H9 (cell line): ENCODE data around the gene VAMP8. TPM values are rescaled to one million over a fixed set of nuclear protein-coding genes. Genes with fewer than 3 reads are reported as not detected.

Experiments
- DNase-seq: peaks from one replicate; pipeline ENCODE4 v3.0.0-alpha.2; 2017
- H2AFZ ChIP-seq: one replicate; pipeline ENCODE4 v1.6.1; 2013; ENCODE audit warnings: mild to moderate bottlenecking, low read length, control low read depth, moderate library complexity
- H2AK5ac ChIP-seq: 2 replicates; pipeline ENCODE4 v1.6.1; 2013; ENCODE audit warnings: low read length, control low read depth, mixed read lengths; ENCODE audit not compliant: insufficient read length
- H2BK120ac ChIP-seq: one replicate; pipeline ENCODE4 v1.6.1; 2013; ENCODE audit warnings: low read depth, mild to moderate bottlenecking, low read length, control low read depth, inconsistent platforms; ENCODE audit not compliant: poor library complexity, severe bottlenecking
- H2BK12ac ChIP-seq: 2 replicates; pipeline ENCODE4 v1.6.1; 2013; ENCODE audit warnings: low read length, control low read depth, mixed read lengths, low read depth; ENCODE audit not compliant: insufficient read length
- H2BK15ac ChIP-seq: 2 replicates; pipeline ENCODE4 v1.6.1; 2013; ENCODE audit warnings: low read depth, low read length, control low read depth
- H2BK20ac ChIP-seq: one replicate; pipeline ENCODE4 v1.6.1; 2013; ENCODE audit warnings: low read depth, mild to moderate bottlenecking, low read length, control low read depth, inconsistent platforms; ENCODE audit not compliant: poor library complexity, severe bottlenecking
- H2BK5ac ChIP-seq: 2 replicates; pipeline ENCODE4 v1.6.1; 2013; ENCODE audit warnings: low read length, control low read depth, mixed read lengths; ENCODE audit not compliant: insufficient read length
- H3K14ac ChIP-seq: 2 replicates; pipeline ENCODE4 v1.6.1; 2013; ENCODE audit warnings: low read length, control low read depth; ENCODE audit not compliant: insufficient read depth
- H3K18ac ChIP-seq: 2 replicates; pipeline ENCODE4 v1.6.1; 2013; ENCODE audit warnings: low read depth, mild to moderate bottlenecking, mixed read lengths, low read length, control low read depth; ENCODE audit not compliant: insufficient read length
- H3K23ac ChIP-seq: 2 replicates; pipeline ENCODE4 v1.6.1; 2013; ENCODE audit warnings: low read length, control low read depth, mixed read lengths, low read depth; ENCODE audit not compliant: insufficient read length
- H3K23me2 ChIP-seq: 2 replicates; pipeline ENCODE4 v1.6.1; 2013; ENCODE audit warnings: low read depth, mild to moderate bottlenecking, mixed read lengths, low read length, control low read depth; ENCODE audit not compliant: insufficient read length, poor library complexity, severe bottlenecking
- H3K27ac ChIP-seq: 2 replicates; pipeline ENCODE4 v1.5.1; 2013; ENCODE audit warnings: low read length, control low read depth, mixed read lengths, low read depth; ENCODE audit not compliant: insufficient read length
- H3K27me3 ChIP-seq: 2 replicates; pipeline ENCODE4 v1.6.1; 2013; ENCODE audit warnings: low read length, control low read depth, inconsistent platforms; ENCODE audit not compliant: insufficient read depth
- H3K4ac ChIP-seq: 2 replicates; pipeline ENCODE4 v1.6.1; 2013; ENCODE audit warnings: low read depth, mild to moderate bottlenecking, control low read depth, inconsistent platforms, low read length, moderate library complexity
- H3K4me1 ChIP-seq: 2 replicates; pipeline ENCODE4 v1.6.1; 2013; ENCODE audit warnings: low read length, control low read depth, inconsistent platforms; ENCODE audit not compliant: insufficient read depth
- H3K4me2 ChIP-seq: 2 replicates; pipeline ENCODE4 v1.6.1; 2013; ENCODE audit warnings: low read length, control low read depth, mixed read lengths; ENCODE audit not compliant: insufficient read length, insufficient read depth
- H3K56ac ChIP-seq: 2 replicates; pipeline ENCODE4 v1.6.1; 2013; ENCODE audit warnings: low read depth, mild to moderate bottlenecking, mixed read lengths, low read length, control low read depth; ENCODE audit not compliant: insufficient read length
- H3K79me1 ChIP-seq: 2 replicates; pipeline ENCODE4 v1.6.1; 2013; ENCODE audit warnings: low read depth, mild to moderate bottlenecking, moderate library complexity, low read length, control low read depth, inconsistent platforms; ENCODE audit not compliant: insufficient read depth, poor library complexity, severe bottlenecking
- H3K79me2 ChIP-seq: 2 replicates; pipeline ENCODE4 v1.6.1; 2013; ENCODE audit warnings: low read length, control low read depth, inconsistent platforms; ENCODE audit not compliant: insufficient read depth
- H3K9ac ChIP-seq: 2 replicates; pipeline ENCODE4 v1.6.1; 2013; ENCODE audit warnings: low read length, control low read depth, mixed read lengths; ENCODE audit not compliant: insufficient read length; ENCODE audit errors: extremely low read depth
- H3K9me3 ChIP-seq: one replicate; pipeline ENCODE4 v1.6.1; 2013; ENCODE audit warnings: low read depth, low read length, inconsistent platforms; ENCODE audit not compliant: control insufficient read depth
- H3T11ph ChIP-seq: one replicate; pipeline ENCODE4 v1.6.1; 2013; ENCODE audit warnings: mild to moderate bottlenecking, low read length, control low read depth, inconsistent platforms
- H4K20me1 ChIP-seq: one replicate; pipeline ENCODE4 v1.6.1; 2013; ENCODE audit not compliant: control insufficient read depth, insufficient read length, insufficient read depth
- H4K5ac ChIP-seq: 2 replicates; pipeline ENCODE4 v1.6.1; 2013; ENCODE audit warnings: low read depth, mild to moderate bottlenecking, mixed read lengths, low read length, control low read depth; ENCODE audit not compliant: insufficient read length
- H4K8ac ChIP-seq: replicated peaks from 2 replicates; pipeline ENCODE4 v1.6.1; 2013; ENCODE audit warnings: low read length, control low read depth, mixed read lengths, low read depth; ENCODE audit not compliant: insufficient read length
- H4K91ac ChIP-seq: 2 replicates; pipeline ENCODE4 v1.6.1; 2013; ENCODE audit warnings: low read depth, mild to moderate bottlenecking, moderate library complexity, mixed read lengths, low read length, control low read depth; ENCODE audit not compliant: insufficient read length
- H3K27ac Mint-ChIP-seq, 3 experiments: 2 replicates in 2 of 3; 3 replicates in 1 of 3; pipeline ENCODE4 v1.8.0; 2020 to 2021; ENCODE audit warnings: mixed read lengths in 3 of 3, mild to moderate bottlenecking in 1 of 3, moderate library complexity in 1 of 3
- H3K27me3 Mint-ChIP-seq: 2 replicates; pipeline ENCODE4 v1.8.0; 2021; ENCODE audit warnings: low read depth, mild to moderate bottlenecking, moderate library complexity, mixed read lengths
- H3K36me3 Mint-ChIP-seq, 3 experiments: 2 replicates in 2 of 3; 3 replicates in 1 of 3; pipeline ENCODE4 v1.8.0; 2020 to 2021; ENCODE audit warnings: low read depth in 3 of 3, mixed read lengths in 3 of 3; ENCODE audit not compliant: insufficient read depth in 1 of 3
- H3K4me1 Mint-ChIP-seq, 2 experiments: 2 replicates each; pipeline ENCODE4 v1.8.0; 2020; ENCODE audit warnings: mixed read lengths in 2 of 2
- H3K4me3 Mint-ChIP-seq, 2 experiments: 2 replicates in 1 of 2; 3 replicates in 1 of 2; pipeline ENCODE4 v1.8.0; 2020 to 2021; ENCODE audit warnings: mild to moderate bottlenecking in 2 of 2, mixed read lengths in 2 of 2, moderate library complexity in 1 of 2
- H3K9me3 Mint-ChIP-seq, 2 experiments: 2 replicates in 1 of 2; 3 replicates in 1 of 2; pipeline ENCODE4 v1.8.0; 2020; ENCODE audit warnings: mild to moderate bottlenecking in 2 of 2, mixed read lengths in 2 of 2, moderate library complexity in 1 of 2
- CTCF ChIP-seq: fragments of 200-600 bp; sonication (generic); conservative IDR thresholded peaks from 3 replicates; pipeline ENCODE4 v1.8.0; 2021; ENCODE audit warnings: antibody characterized with exemption, mild to moderate bottlenecking
- WGBS: extraction: QIAGEN DNeasy Blood & Tissue Kit; methylation state at CpG from one replicate; pipeline ENCODE4 v1.1.7; 2013; ENCODE audit warnings: missing lambda C conversion rate, low lambda C conversion rate, mixed read lengths; ENCODE audit not compliant: insufficient read length; ENCODE audit errors: extremely low coverage; 5-methylcytosine and 5-hydroxymethylcytosine counted together
- total RNA-seq: library from RNA; stranded (reverse); gene quantifications from 2 replicates; pipeline ENCODE4 v1.2.1, GENCODE V29; 2021

VAMP8 gene
- total RNA-seq, 1 experiment from 2014 or later = 33.4 TPM

GRCh38 chr2:85588236-85588635 is 10.8 kb downstream of the VAMP8 start:
- H2BK120ac ChIP-seq = no peak overlapping the region
- no peak overlapping the region for H2AK5ac ChIP-seq
- Mint-ChIP-seq H3K4me1 (peaks cover 0 to 2% of the 10 kb centered on the region in 2 experiments; a peak in 1 of 4 replicates), H3K9me3 (no peaks in the 10 kb centered on the region; a peak in 1 of 5 replicates), H3K36me3 (no peaks in the 10 kb centered on the region; a peak in 2 of 7 replicates), H3K4me3 (no peak overlapping the region), H3K27me3 (peaks cover 36% of the 10 kb centered on the region), H3K27ac (no peak overlapping the region)
- H3K9ac ChIP-seq = no peak overlapping the region
- H3K27ac ChIP-seq = no peak overlapping the region
- H4K20me1 ChIP-seq = no peaks in the 10 kb centered on the region
- no peak for TF ChIP-seq CTCF
- H4K8ac ChIP-seq = no peak overlapping the region
- no peaks in the 10 kb centered on the region for H3K79me1 ChIP-seq
- H3K23me2 ChIP-seq = peaks cover 7% of the 10 kb centered on the region
- no peak overlapping the region for H2AFZ ChIP-seq
- no peak overlapping the region for H2BK15ac ChIP-seq
- no peak overlapping the region for H3K56ac ChIP-seq
- H3K23ac ChIP-seq = no peak overlapping the region
- H3K4ac ChIP-seq = no peak overlapping the region
- no peaks in the 10 kb centered on the region for H3K79me2 ChIP-seq
- no peak overlapping the region for H3K18ac ChIP-seq
- no peak overlapping the region for H3T11ph ChIP-seq
- no peak overlapping the region for H2BK5ac ChIP-seq
- DNase-seq = no peak
- no peaks in the 10 kb centered on the region; the same call in 1 of the 2 replicates for H3K4me1 ChIP-seq
- no CpG with 5 or more reads among the region's 4 CpGs for WGBS
- H3K4me2 ChIP-seq = no peak overlapping the region
- no peak overlapping the region for H2BK20ac ChIP-seq
- no peak overlapping the region for H4K91ac ChIP-seq
- H4K5ac ChIP-seq = no peak overlapping the region
- no peak overlapping the region for H3K14ac ChIP-seq
- no peak overlapping the region for H2BK12ac ChIP-seq
- no peaks in the 10 kb centered on the region for H3K9me3 ChIP-seq
- peaks cover 5% of the 10 kb centered on the region; the same call in 1 of the 2 replicates for H3K27me3 ChIP-seq
